Bronchial epithelial cell (primary cell): ENCODE measurements around the gene PLA2G4A. TPM values are rescaled to one million over a fixed set of nuclear protein-coding genes. Genes with fewer than 3 reads are reported as not detected.

ENCODE experiments used
- DNase-seq: peaks from one replicate; pipeline ENCODE4 v3.0.0-alpha.2; 2010; ENCODE audit warnings: low read depth
- FAIRE-seq: peaks from 2 replicates; lab custom pipeline; 2011; peaks lifted over from hg19 to GRCh38; lab: Jason Lieb, UNC
- H3K27me3 ChIP-seq: 2 replicates; pipeline ENCODE4 v1.5.1; 2011; ENCODE audit warnings: low read length; ENCODE audit not compliant: control insufficient read depth, insufficient read depth
- H3K36me3 ChIP-seq: 2 replicates; pipeline ENCODE4 v1.5.1; 2011; ENCODE audit warnings: low read length; ENCODE audit not compliant: control insufficient read depth, insufficient read depth
- H3K4me3 ChIP-seq: 2 replicates; pipeline ENCODE4 v1.5.1; 2011; ENCODE audit warnings: mild to moderate bottlenecking, low read depth, low read length, control low read depth
- total RNA-seq: library from RNA; depleted of rRNA; stranded (reverse); fragments of >200 nt; gene quantifications from 2 replicates; pipeline ENCODE4 v1.2.1, GENCODE V29; 2014
- TF ChIP-seq, protein P1 (sequence below): IDR thresholded peaks from 2 replicates; pipeline ENCODE4 v1.5.1; 2011; ENCODE audit warnings: mild to moderate bottlenecking, moderate library complexity, low read length, control low read depth, inconsistent platforms; ENCODE audit not compliant: insufficient read depth, severe bottlenecking

The PLA2G4A gene
- total RNA-seq, 1 donor from 2014 or later, result 5.5 TPM

DNA sequence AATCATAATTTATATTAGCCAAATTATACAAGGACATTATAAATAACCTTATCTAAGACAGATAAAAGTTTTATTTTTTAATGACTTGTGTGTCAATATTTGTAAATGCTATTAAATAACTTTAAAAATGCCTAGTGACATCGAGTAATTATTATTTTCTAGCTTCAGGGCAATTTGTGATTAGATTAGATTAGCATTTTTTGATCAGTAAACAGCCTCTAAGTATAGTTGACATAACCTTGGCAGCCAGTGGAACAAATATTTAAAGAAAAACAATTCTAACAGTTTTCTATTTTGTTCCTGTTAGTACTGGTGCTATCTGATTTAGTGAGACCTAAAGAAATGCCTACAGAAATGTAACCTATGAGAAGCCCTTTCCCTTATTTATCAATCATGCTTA is 169.1 kb downstream of the PLA2G4A start:
- FAIRE-seq, result no peak

DNA sequence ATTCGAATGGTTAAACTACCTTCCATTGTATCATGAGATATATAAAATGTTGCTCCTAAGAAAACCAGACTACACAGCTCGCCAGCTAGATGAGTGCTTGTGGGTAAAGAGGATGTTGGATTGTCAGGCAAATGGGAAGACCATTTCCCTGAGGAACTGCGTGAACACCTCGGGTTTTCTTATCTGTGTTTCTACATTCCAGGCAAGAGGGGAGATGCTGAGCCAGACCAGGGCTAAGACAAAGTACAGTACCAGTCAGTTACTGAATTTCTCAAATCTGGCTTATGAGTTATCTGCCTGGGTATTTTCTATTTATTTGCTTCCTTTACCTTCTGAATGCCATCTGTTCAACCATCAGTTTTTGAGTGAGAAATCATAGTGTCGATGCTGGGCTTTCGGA is 170.8 kb downstream of the PLA2G4A start:
- TF ChIP-seq, protein P1, sequence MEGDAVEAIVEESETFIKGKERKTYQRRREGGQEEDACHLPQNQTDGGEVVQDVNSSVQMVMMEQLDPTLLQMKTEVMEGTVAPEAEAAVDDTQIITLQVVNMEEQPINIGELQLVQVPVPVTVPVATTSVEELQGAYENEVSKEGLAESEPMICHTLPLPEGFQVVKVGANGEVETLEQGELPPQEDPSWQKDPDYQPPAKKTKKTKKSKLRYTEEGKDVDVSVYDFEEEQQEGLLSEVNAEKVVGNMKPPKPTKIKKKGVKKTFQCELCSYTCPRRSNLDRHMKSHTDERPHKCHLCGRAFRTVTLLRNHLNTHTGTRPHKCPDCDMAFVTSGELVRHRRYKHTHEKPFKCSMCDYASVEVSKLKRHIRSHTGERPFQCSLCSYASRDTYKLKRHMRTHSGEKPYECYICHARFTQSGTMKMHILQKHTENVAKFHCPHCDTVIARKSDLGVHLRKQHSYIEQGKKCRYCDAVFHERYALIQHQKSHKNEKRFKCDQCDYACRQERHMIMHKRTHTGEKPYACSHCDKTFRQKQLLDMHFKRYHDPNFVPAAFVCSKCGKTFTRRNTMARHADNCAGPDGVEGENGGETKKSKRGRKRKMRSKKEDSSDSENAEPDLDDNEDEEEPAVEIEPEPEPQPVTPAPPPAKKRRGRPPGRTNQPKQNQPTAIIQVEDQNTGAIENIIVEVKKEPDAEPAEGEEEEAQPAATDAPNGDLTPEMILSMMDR, result no peak
- Histone ChIP-seq H3K4me3 (no peak overlapping the region), H3K36me3 (no peaks in the 10 kb centered on the region), H3K27me3 (no peaks in the 10 kb centered on the region)
- FAIRE-seq, result no peak
- no peak for DNase-seq

More for the DNA sequence above, 169.1 kb downstream of the PLA2G4A start:
- H3K4me3 ChIP-seq, result no peak overlapping the region
- no peak for DNase-seq
- no peaks in the 10 kb centered on the region for H3K27me3 ChIP-seq
- no peaks in the 10 kb centered on the region for H3K36me3 ChIP-seq
- TF ChIP-seq, protein P1, result no peak

DNA sequence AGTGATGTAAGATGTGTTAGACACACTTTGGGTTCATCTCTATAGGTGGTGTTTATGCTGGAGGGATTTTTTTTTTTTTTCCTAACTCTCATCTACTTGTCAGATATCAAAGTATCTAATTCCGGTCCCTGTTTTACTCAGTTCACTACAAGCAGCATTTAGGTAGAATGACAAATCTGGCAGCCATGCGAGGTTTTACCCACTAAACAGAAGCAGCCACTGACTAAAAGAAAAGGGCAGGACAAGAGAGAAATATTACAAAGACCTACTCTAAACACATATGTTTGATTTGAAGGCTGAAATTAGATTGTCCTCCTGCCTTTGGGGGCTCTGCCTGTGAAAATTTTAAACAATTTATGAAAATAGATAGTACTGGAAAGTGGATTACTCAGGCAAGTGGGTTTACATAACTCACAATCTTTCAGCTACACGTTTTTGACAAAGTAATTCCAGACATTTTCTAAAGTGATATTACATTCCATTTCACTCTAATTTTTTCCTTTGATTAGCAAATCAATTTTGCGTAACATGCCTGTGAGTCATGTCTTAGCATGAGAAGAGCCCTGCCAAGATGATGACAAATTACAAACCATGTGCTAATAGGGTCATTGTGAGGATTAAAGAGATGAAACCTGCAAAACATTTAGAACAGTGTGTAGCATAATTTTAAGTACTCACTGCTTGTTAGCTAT is 172.6 kb downstream of the PLA2G4A start:
- TF ChIP-seq, protein P1, result no peak
- FAIRE-seq, result peak; percentile 36
- peak; percentile 97 for DNase-seq

DNA sequence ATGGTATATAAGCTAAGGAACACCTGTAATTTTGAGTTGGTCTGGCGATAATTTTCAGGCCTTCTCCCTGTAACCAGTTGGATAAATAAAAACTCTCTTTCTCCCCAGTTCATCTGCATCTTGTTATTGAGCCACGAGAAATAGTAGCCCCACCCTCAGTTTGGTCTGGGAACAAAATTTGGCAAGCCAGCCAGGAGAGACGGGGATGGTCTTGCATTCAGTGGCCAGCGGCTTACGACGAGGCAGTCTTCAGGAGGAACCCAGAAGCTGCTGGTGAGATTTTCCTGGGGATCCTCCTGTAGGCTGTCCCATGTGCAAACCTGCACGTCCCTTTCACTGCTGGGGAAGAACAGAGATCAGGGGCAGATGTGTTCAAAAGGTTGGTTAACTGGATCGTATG is 174.6 kb downstream of the PLA2G4A start:
- TF ChIP-seq, protein P1, result no peak
- DNase-seq (no peak), FAIRE-seq (peak; percentile 92)
- Histone ChIP-seq H3K4me3 (no peak overlapping the region), H3K36me3 (no peaks in the 10 kb centered on the region), H3K27me3 (no peaks in the 10 kb centered on the region)

More for the DNA sequence above, 172.6 kb downstream of the PLA2G4A start:
- Histone ChIP-seq H3K36me3 (no peaks in the 10 kb centered on the region), H3K4me3 (no peak overlapping the region), H3K27me3 (no peaks in the 10 kb centered on the region)

DNA sequence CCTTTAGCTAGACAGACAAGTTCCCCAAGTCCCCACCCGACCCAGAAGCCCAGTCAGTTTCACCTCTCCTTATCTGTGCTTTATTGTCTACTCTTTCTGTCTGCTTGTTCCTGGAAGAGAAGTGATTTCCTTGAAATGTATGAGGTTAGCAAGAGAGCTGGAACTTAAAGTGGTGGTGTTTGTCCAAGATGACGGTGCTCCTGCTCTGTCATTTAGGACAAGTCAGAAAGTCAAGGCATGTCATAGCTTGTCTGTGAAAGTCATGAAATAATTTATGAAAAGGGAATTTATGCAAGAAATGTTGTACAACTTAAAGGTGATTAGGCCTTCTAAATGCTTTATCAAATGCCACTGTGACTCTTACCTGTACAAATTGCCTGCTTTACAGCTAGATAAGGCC is 178.1 kb downstream of the PLA2G4A start:
- no peaks in the 10 kb centered on the region for H3K36me3 ChIP-seq
- no peaks in the 10 kb centered on the region for H3K27me3 ChIP-seq
- TF ChIP-seq, protein P1, result no peak
- DNase-seq (peak; percentile 84), FAIRE-seq (peak; percentile 23)
- no peak overlapping the region for H3K4me3 ChIP-seq

DNA sequence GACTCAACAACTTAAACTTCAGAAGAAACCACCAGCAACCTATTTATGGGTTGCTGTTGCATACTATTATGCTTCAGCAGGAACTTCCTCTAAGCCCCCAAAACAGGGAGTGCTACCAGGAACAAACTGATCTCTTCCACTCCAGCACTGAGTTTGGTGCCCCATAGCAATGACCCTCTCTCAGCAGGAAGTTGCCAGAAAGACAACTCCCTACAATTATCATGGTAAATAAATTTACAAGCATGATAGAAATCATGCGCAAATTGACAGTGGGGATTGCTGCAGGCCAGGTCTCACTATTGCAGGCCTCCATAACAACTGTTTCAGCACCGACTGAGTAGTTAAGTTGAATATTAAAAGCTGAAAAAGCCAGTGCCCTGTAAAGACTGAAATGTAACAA is 180.6 kb downstream of the PLA2G4A start:
- H3K4me3 ChIP-seq, result no peak overlapping the region
- no peak for FAIRE-seq
- TF ChIP-seq, protein P1, result no peak
- no peaks in the 10 kb centered on the region for H3K27me3 ChIP-seq
- no peaks in the 10 kb centered on the region for H3K36me3 ChIP-seq
- DNase-seq, result no peak
